IMR-90 (cell line): ENCODE results near the gene WWC2.

ENCODE experiments used
- CEBPB ChIP-seq: IDR thresholded peaks from 2 replicates; pipeline ENCODE4 v1.6.1; 2012; ENCODE audit warnings: low read depth, low read length, improper control_type of control experiment
- ELK1 ChIP-seq: fragments of 150-350 bp; IDR thresholded peaks from 2 replicates; pipeline ENCODE4 v1.6.1; 2016; ENCODE audit warnings: low read depth, mild to moderate bottlenecking, low read length, moderate library complexity, borderline replicate concordance
- FOS ChIP-seq: fragments of 150-350 bp; IDR thresholded peaks from 2 replicates; pipeline ENCODE4 v1.6.1; 2016; ENCODE audit warnings: low read depth, low read length
- MAFK ChIP-seq: IDR thresholded peaks from 2 replicates; pipeline ENCODE4 v1.6.1; 2012; ENCODE audit warnings: low read depth, low read length, improper control_type of control experiment
- NFE2L2 ChIP-seq: fragments of 150-350 bp; IDR thresholded peaks from 2 replicates; pipeline ENCODE4 v1.6.1; 2016; ENCODE audit warnings: low read depth, mild to moderate bottlenecking, low read length
- POLR2A ChIP-seq: IDR thresholded peaks from 2 replicates; pipeline ENCODE4 v1.6.1; 2012; ENCODE audit warnings: mild to moderate bottlenecking, low read depth, low read length
- RAD21 ChIP-seq: IDR thresholded peaks from 2 replicates; pipeline ENCODE4 v1.6.1; 2012; ENCODE audit warnings: low read length, improper control_type of control experiment
- SMC3 ChIP-seq: fragments of 150-350 bp; IDR thresholded peaks from 2 replicates; pipeline ENCODE4 v1.6.1; 2016; ENCODE audit warnings: low read depth, mild to moderate bottlenecking, antibody characterized with exemption, low read length, moderate library complexity
- USF2 ChIP-seq: fragments of 150-350 bp; IDR thresholded peaks from 2 replicates; pipeline ENCODE4 v1.6.1; 2017; ENCODE audit warnings: mild to moderate bottlenecking, antibody characterized with exemption, low read length, low read depth
- TF ChIP-seq, protein P1 (sequence below): conservative IDR thresholded peaks from 2 replicates; pipeline ENCODE4 v1.5.1; 2012; ENCODE audit warnings: mild to moderate bottlenecking, low read depth, low read length, improper control_type of control experiment

- TF ChIP-seq ELK1 (no peak), CEBPB (no peak), FOS (no peak), POLR2A (no peak), USF2 (no peak), MAFK (no peak), SMC3 (no peak), NFE2L2 (no peak), RAD21 (no peak)
- TF ChIP-seq, protein P1, sequence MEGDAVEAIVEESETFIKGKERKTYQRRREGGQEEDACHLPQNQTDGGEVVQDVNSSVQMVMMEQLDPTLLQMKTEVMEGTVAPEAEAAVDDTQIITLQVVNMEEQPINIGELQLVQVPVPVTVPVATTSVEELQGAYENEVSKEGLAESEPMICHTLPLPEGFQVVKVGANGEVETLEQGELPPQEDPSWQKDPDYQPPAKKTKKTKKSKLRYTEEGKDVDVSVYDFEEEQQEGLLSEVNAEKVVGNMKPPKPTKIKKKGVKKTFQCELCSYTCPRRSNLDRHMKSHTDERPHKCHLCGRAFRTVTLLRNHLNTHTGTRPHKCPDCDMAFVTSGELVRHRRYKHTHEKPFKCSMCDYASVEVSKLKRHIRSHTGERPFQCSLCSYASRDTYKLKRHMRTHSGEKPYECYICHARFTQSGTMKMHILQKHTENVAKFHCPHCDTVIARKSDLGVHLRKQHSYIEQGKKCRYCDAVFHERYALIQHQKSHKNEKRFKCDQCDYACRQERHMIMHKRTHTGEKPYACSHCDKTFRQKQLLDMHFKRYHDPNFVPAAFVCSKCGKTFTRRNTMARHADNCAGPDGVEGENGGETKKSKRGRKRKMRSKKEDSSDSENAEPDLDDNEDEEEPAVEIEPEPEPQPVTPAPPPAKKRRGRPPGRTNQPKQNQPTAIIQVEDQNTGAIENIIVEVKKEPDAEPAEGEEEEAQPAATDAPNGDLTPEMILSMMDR, result no peak
Measured at GRCh38 chr4:183343730-183344129, 244.7 kb downstream of the WWC2 start.
